SH-SY5Y (cell line): ENCODE measurements around the gene ACMSD.

Experiments used
- GATA2 ChIP-seq: IDR thresholded peaks from 2 replicates; pipeline ENCODE4 v1.6.1; 2011; ENCODE audit warnings: mild to moderate bottlenecking, low read depth, low read length
- GATA3 ChIP-seq: IDR thresholded peaks from 2 replicates; pipeline ENCODE4 v1.6.1; 2011; ENCODE audit warnings: low read depth, mild to moderate bottlenecking, low read length, moderate library complexity

GRCh38 chr2:134839649-134840048 lies 1.2 kb downstream of the ACMSD start:
- TF ChIP-seq GATA3 = no peak
- no peak for TF ChIP-seq GATA2
